Fibroblast of lung (primary cell): ENCODE results near the gene CSNK1E. TPM values are rescaled to one million over a fixed set of nuclear protein-coding genes. Genes with fewer than 3 reads are reported as not detected.
"Not testable (repeated sequence)": the region's sequence is repeated elsewhere in the genome, so short reads cannot be mapped to it uniquely, and the experiment has no call there.

Experiments used
- DNase-seq, 2 donors: peaks; one replicate each; pipeline versions ENCODE4 v3.0.0 to v3.0.0-alpha.2; 2010; ENCODE audit warnings: low read depth in 2 of 2
- H2AFZ ChIP-seq: 2 replicates; pipeline ENCODE4 v1.5.1; 2012; ENCODE audit warnings: low read length, control low read depth, inconsistent platforms
- H3K27ac ChIP-seq: 2 replicates; pipeline ENCODE4 v1.5.1; 2011; ENCODE audit warnings: low read length, control low read depth; ENCODE audit not compliant: insufficient read depth
- H3K27me3 ChIP-seq: 2 replicates; pipeline ENCODE4 v1.5.1; 2011; ENCODE audit warnings: mild to moderate bottlenecking, low read length; ENCODE audit not compliant: control insufficient read depth, insufficient read depth
- H3K36me3 ChIP-seq: 2 replicates; pipeline ENCODE4 v1.5.1; 2011; ENCODE audit warnings: low read length; ENCODE audit not compliant: control insufficient read depth, insufficient read depth
- H3K4me1 ChIP-seq: 2 replicates; pipeline ENCODE4 v1.5.1; 2011; ENCODE audit warnings: low read length; ENCODE audit not compliant: control insufficient read depth, insufficient read depth; ENCODE audit errors: extremely low read depth
- H3K4me2 ChIP-seq: 2 replicates; pipeline ENCODE4 v1.5.1; 2011; ENCODE audit warnings: low read length, control low read depth; ENCODE audit not compliant: insufficient read depth; ENCODE audit errors: extremely low read depth
- H3K4me3 ChIP-seq, 4 experiments: fragments of 200-600 bp in 1 of 4; sonication (generic) in 1 of 4; replicated peaks in 1 of 4; 2 replicates each; pipeline ENCODE4 v1.5.1; 2011 to 2016; ENCODE audit warnings: low read length in 4 of 4, low read depth in 3 of 4, mild to moderate bottlenecking in 3 of 4, control low read depth in 2 of 4, inconsistent platforms in 1 of 4, mixed read lengths in 1 of 4; ENCODE audit not compliant: insufficient read depth in 1 of 4; ENCODE audit errors: control extremely low read depth in 1 of 4
- H3K79me2 ChIP-seq: 2 replicates; pipeline ENCODE4 v1.5.1; 2012; ENCODE audit warnings: mild to moderate bottlenecking, low read length, inconsistent platforms; ENCODE audit not compliant: control insufficient read depth, insufficient read depth
- H3K9ac ChIP-seq: 2 replicates; pipeline ENCODE4 v1.5.1; 2011; ENCODE audit warnings: mild to moderate bottlenecking, low read length, control low read depth; ENCODE audit not compliant: insufficient read depth
- H3K9me3 ChIP-seq: 2 replicates; pipeline ENCODE4 v1.5.1; 2012; ENCODE audit warnings: low read depth, low read length; ENCODE audit not compliant: control insufficient read depth, insufficient read depth
- H4K20me1 ChIP-seq: 2 replicates; pipeline ENCODE4 v1.5.1; 2011; ENCODE audit warnings: low read length; ENCODE audit not compliant: control insufficient read depth, insufficient read depth; ENCODE audit errors: extremely low read depth
- EZH2 ChIP-seq: IDR thresholded peaks from 2 replicates; pipeline ENCODE4 v1.5.1; 2012; ENCODE audit warnings: low read length, control low read depth, mild to moderate bottlenecking; ENCODE audit errors: missing control alignments
- polyA plus RNA-seq, 2 donors: library from polyadenylated mRNA; depleted of rRNA in 1 of 2; stranded (reverse) in 1 of 2; unstranded in 1 of 2; fragments of >200 nt; gene quantifications; 2 replicates each; pipeline ENCODE4 v1.2.1, GENCODE V29; 2011 to 2012; ENCODE audit warnings: missing spikeins in 1 of 2
- total RNA-seq: library from RNA; depleted of rRNA; stranded (reverse); fragments of >200 nt; gene quantifications from 2 replicates; pipeline ENCODE4 v1.2.1, GENCODE V29; 2014
- TF ChIP-seq, protein P1 (sequence below), 2 donors: IDR thresholded peaks in 1 of 2; conservative IDR thresholded peaks in 1 of 2; 1 replicate in 1 of 2; 2 replicates in 1 of 2; pipeline ENCODE4 v1.5.1; 2011 to 2012; ENCODE audit warnings: low read length in 2 of 2, control low read depth in 1 of 2, inconsistent platforms in 1 of 2, low read depth in 1 of 2, mild to moderate bottlenecking in 1 of 2

Gene CSNK1E
- total and polyA plus RNA-seq, 2 donors (not counting 1 experiment from before 2014, with no cell fraction given): 99.3 to 121 TPM

DNA sequence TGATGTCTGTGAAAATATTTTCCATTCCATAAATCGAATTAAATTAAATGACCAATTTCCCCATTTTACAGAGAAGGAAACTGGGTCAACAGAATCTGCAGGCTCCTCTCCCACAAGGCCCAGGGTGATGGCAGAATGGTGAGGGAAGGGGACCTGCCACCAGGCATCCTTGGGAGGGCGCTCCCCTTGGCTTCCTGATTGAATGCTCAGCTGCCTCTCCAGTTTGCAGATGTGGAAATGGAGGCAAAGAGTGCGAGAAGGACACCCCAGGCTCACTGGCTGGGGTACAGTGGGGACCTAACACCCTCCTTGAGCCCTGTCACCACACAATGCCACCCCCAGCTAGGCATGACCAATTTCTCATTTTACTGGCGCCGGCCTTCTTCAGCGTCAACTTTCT lies 28.5 kb upstream of the CSNK1E start:
- Histone ChIP-seq H4K20me1 (no peaks in the 10 kb centered on the region), H3K27me3 (no peaks in the 10 kb centered on the region), H3K9ac (no peak overlapping the region), H3K79me2 (no peaks in the 10 kb centered on the region), H3K4me3 (no peak overlapping the region), H2AFZ (no peak overlapping the region), H3K4me2 (no peak overlapping the region), H3K27ac (no peak overlapping the region), H3K9me3 (no peaks in the 10 kb centered on the region), H3K36me3 (no peaks in the 10 kb centered on the region), H3K4me1 (no peaks in the 10 kb centered on the region)
- DNase-seq: no peak
- TF ChIP-seq EZH2: no peak
- TF ChIP-seq, protein P1, sequence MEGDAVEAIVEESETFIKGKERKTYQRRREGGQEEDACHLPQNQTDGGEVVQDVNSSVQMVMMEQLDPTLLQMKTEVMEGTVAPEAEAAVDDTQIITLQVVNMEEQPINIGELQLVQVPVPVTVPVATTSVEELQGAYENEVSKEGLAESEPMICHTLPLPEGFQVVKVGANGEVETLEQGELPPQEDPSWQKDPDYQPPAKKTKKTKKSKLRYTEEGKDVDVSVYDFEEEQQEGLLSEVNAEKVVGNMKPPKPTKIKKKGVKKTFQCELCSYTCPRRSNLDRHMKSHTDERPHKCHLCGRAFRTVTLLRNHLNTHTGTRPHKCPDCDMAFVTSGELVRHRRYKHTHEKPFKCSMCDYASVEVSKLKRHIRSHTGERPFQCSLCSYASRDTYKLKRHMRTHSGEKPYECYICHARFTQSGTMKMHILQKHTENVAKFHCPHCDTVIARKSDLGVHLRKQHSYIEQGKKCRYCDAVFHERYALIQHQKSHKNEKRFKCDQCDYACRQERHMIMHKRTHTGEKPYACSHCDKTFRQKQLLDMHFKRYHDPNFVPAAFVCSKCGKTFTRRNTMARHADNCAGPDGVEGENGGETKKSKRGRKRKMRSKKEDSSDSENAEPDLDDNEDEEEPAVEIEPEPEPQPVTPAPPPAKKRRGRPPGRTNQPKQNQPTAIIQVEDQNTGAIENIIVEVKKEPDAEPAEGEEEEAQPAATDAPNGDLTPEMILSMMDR (conservative IDR thresholded peaks at IDR 0.05 in 1 of 2, IDR thresholded peaks at IDR 0.05 in 1 of 2; ENCODE audit: low read depth in 1 of 2, low read length in 2 of 2): no peak

DNA sequence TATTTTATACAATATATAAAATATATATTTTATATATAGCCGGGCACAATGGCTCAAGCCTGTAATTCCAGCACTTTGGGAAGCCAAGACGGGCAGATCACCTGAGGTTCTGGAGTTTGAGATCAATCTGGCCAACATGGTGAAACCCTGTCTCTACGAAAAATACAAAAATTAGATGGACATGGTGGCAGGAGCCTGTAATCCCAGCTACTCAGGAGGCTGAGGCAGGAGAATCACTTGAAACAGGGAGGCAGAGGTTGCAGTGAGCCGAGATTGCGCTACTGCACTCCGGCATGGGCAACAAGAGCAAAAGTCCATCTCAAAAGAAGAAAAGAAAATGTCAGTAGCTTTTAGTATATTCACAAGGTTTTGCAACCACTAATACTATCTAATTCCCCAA lies 22.7 kb upstream of the CSNK1E start:
- H3K4me2 ChIP-seq, H3K9me3 ChIP-seq, H3K27me3 ChIP-seq, H3K9ac ChIP-seq, H3K27ac ChIP-seq, H4K20me1 ChIP-seq, H3K4me3 ChIP-seq, H2AFZ ChIP-seq, H3K79me2 ChIP-seq, H3K36me3 ChIP-seq, DNase-seq, H3K4me1 ChIP-seq: not testable (repeated sequence)

DNA sequence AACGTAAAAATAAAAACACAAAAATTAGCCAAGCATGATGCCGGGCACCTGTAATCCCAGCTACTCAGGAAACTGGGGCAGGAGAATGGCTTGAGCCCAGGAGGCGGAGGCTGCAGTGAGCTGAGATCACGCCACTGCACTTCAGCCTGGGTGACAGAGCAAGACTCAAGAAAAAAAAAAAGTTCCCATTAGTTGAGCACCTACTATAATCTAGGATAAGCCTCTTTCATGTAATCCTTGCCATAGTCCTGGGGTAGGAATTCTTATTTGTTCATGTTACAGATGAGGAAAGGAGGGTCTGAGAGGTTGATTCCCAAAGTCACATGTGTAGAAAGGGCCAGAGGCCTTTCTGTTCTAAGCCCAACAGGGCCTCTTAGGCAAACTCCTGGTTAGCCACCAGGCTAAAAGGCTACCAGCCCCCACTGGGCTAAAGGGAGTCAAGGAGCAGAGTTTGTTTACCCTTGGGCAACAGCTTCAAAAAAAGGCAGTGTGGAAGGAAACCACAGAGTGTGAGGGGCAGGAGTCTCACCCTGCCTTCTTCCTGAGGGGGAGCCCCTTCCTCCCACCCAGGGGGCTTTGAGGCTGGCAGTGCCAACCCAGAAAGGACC lies 21.6 kb upstream of the CSNK1E start:
- Histone ChIP-seq H3K27me3 (no peaks in the 10 kb centered on the region), H3K9me3 (no peaks in the 10 kb centered on the region), H4K20me1 (no peaks in the 10 kb centered on the region), H3K4me1 (peaks cover 3% of the 10 kb centered on the region), H2AFZ (no peak overlapping the region), H3K79me2 (no peaks in the 10 kb centered on the region), H3K36me3 (no peaks in the 10 kb centered on the region), H3K9ac (no peak overlapping the region), H3K4me3 (no peak overlapping the region), H3K27ac (no peak overlapping the region), H3K4me2 (no peak overlapping the region)
- peak in 1 of 2 donors; percentile 33 for DNase-seq
- TF ChIP-seq, protein P1 (conservative IDR thresholded peaks at IDR 0.05 in 1 of 2, IDR thresholded peaks at IDR 0.05 in 1 of 2; ENCODE audit: low read depth in 1 of 2, low read length in 2 of 2): no peak
- no peak for TF ChIP-seq EZH2
